ENCODE data around the gene ERCC2.

DNA sequence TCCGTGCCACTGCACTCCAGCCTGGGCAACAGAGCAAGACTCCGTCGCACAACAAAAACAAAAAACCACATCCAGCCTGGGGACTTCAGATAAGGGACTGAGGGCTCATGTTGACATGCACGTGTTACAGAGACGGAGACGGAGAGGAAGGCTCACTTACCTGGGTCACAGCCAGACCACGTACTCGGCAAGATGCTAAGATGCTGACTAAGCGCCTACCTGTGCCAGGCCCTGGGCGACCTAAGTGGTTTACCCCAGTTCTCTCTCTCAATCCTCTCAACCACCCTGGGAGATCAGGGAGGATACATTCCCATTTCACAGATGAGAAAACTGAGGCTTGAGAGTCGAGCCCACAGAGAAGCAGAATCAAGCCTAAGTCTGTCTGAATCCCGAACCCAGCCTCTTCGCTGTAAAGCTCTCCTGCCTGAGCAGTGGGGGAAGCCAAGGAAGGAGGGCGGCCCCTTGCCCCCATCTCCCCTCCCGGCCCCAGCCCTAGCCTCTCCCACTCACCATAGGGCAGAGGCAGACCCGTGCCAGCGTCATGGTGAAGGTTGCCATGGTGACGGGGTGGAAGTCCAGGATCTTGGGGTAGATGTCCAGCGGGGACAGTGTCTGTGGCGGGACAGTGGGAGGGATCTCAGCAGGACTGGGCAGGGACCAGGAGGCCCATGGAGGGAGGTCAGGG lies 13.5 kb downstream of the ERCC2 start:
- TF ChIP-seq POLR2A (IDR thresholded peaks at IDR 0.05; ENCODE audit: low read depth, low read length) (no peak), POLR2AphosphoS5 (IDR thresholded peaks at IDR 0.05; ENCODE audit: low read depth, low read length) (no peak), TAF1 (IDR thresholded peaks at IDR 0.05; ENCODE audit: low read depth, low read length) (no peak), POU2F2 (IDR thresholded peaks at IDR 0.05; ENCODE audit: low read depth, low read length) (no peak), SPI1 (IDR thresholded peaks at IDR 0.05; ENCODE audit: low read depth, low read length) (no peak), PAX5 (IDR thresholded peaks at IDR 0.05; ENCODE audit: insufficient read depth, low read length, severe bottlenecking) (no peak)

Measured in GM12891 (cell line).